KOPT-K1 (cell line): ENCODE measurements around the gene DYNC1I1.

Experiments used
- H3K27ac ChIP-seq: fragments of 200-600 bp; sonication (generic); 2 replicates; pipeline ENCODE4 v1.5.1; 2016; ENCODE audit warnings: antibody characterized with exemption, mild to moderate bottlenecking, low read depth, low read length; ENCODE audit not compliant: poor library complexity, severe bottlenecking
- H3K36me3 ChIP-seq: fragments of 200-600 bp; sonication (generic); 2 replicates; pipeline ENCODE4 v1.5.1; 2017; ENCODE audit warnings: antibody characterized with exemption, mild to moderate bottlenecking, low read length, moderate library complexity; ENCODE audit not compliant: insufficient read depth
- H3K9me3 ChIP-seq: fragments of 200-600 bp; sonication (generic); 2 replicates; pipeline ENCODE4 v1.5.1; 2017; ENCODE audit warnings: antibody characterized with exemption, low read length, mild to moderate bottlenecking; ENCODE audit not compliant: insufficient read depth, poor library complexity, severe bottlenecking

Gene DYNC1I1

GRCh38 chr7:95976369-95977060, 204.2 kb downstream of the DYNC1I1 start:
- H3K27ac ChIP-seq, result no peak overlapping the region
- H3K9me3 ChIP-seq, result no peaks in the 10 kb centered on the region
- H3K36me3 ChIP-seq, result no peaks in the 10 kb centered on the region

- H3K9me3 ChIP-seq, result no peaks in the 10 kb centered on the region
- H3K36me3 ChIP-seq, result no peaks in the 10 kb centered on the region
- no peak overlapping the region for H3K27ac ChIP-seq
Observed at GRCh38 chr7:95977994-95978393, 205.6 kb downstream of the DYNC1I1 start.

GRCh38 chr7:95980167-95980566, 207.8 kb downstream of the DYNC1I1 start:
- Histone ChIP-seq H3K9me3 (no peaks in the 10 kb centered on the region), H3K27ac (no peak overlapping the region), H3K36me3 (no peaks in the 10 kb centered on the region)

GRCh38 chr7:95980706-95981105, 208.4 kb downstream of the DYNC1I1 start:
- no peak overlapping the region for H3K27ac ChIP-seq
- no peaks in the 10 kb centered on the region for H3K9me3 ChIP-seq
- H3K36me3 ChIP-seq, result no peaks in the 10 kb centered on the region

- Histone ChIP-seq H3K27ac (no peak overlapping the region), H3K9me3 (no peaks in the 10 kb centered on the region), H3K36me3 (no peaks in the 10 kb centered on the region)
Observed at GRCh38 chr7:95986178-95986764, 213.9 kb downstream of the DYNC1I1 start.

GRCh38 chr7:95989301-95989700, 216.9 kb downstream of the DYNC1I1 start:
- Histone ChIP-seq H3K9me3 (no peaks in the 10 kb centered on the region), H3K36me3 (no peaks in the 10 kb centered on the region), H3K27ac (no peak overlapping the region)

GRCh38 chr7:95993380-95993779, 221.0 kb downstream of the DYNC1I1 start:
- H3K36me3 ChIP-seq, result no peaks in the 10 kb centered on the region
- no peak overlapping the region for H3K27ac ChIP-seq
- no peaks in the 10 kb centered on the region for H3K9me3 ChIP-seq

- H3K9me3 ChIP-seq, result no peaks in the 10 kb centered on the region
- H3K36me3 ChIP-seq, result no peaks in the 10 kb centered on the region
- no peak overlapping the region for H3K27ac ChIP-seq
Observed at GRCh38 chr7:95996174-95996573, 223.8 kb downstream of the DYNC1I1 start.

- no peaks in the 10 kb centered on the region for H3K9me3 ChIP-seq
- H3K36me3 ChIP-seq, result no peaks in the 10 kb centered on the region
- H3K27ac ChIP-seq, result no peak overlapping the region
Observed at GRCh38 chr7:95996886-95997285, 224.5 kb downstream of the DYNC1I1 start.

GRCh38 chr7:95997632-95998031, 225.3 kb downstream of the DYNC1I1 start:
- H3K9me3 ChIP-seq, result no peaks in the 10 kb centered on the region
- no peak overlapping the region for H3K27ac ChIP-seq
- no peaks in the 10 kb centered on the region for H3K36me3 ChIP-seq

GRCh38 chr7:95999481-95999880, 227.1 kb downstream of the DYNC1I1 start:
- Histone ChIP-seq H3K27ac (no peak overlapping the region), H3K36me3 (no peaks in the 10 kb centered on the region), H3K9me3 (no peaks in the 10 kb centered on the region)

- H3K27ac ChIP-seq, result no peak overlapping the region
- no peaks in the 10 kb centered on the region for H3K9me3 ChIP-seq
- H3K36me3 ChIP-seq, result no peaks in the 10 kb centered on the region
Observed at GRCh38 chr7:96004578-96004977, 232.2 kb downstream of the DYNC1I1 start.

- no peaks in the 10 kb centered on the region for H3K36me3 ChIP-seq
- no peaks in the 10 kb centered on the region for H3K9me3 ChIP-seq
- no peak overlapping the region for H3K27ac ChIP-seq
Observed at GRCh38 chr7:96005271-96005670, 232.9 kb downstream of the DYNC1I1 start.

GRCh38 chr7:96009148-96009547, 236.8 kb downstream of the DYNC1I1 start:
- Histone ChIP-seq H3K9me3 (no peaks in the 10 kb centered on the region), H3K36me3 (no peaks in the 10 kb centered on the region), H3K27ac (no peak overlapping the region)

- no peaks in the 10 kb centered on the region for H3K9me3 ChIP-seq
- no peak overlapping the region for H3K27ac ChIP-seq
- no peaks in the 10 kb centered on the region for H3K36me3 ChIP-seq
Observed at GRCh38 chr7:96013836-96014235, 241.5 kb downstream of the DYNC1I1 start.

GRCh38 chr7:96014617-96015016, 242.3 kb downstream of the DYNC1I1 start:
- H3K36me3 ChIP-seq, result no peaks in the 10 kb centered on the region
- H3K27ac ChIP-seq, result no peak overlapping the region
- H3K9me3 ChIP-seq, result no peaks in the 10 kb centered on the region
